ENCODE results near the gene FMNL2.

FMNL2 gene

GRCh38 chr2:152393377-152393776, 58.4 kb downstream of the FMNL2 start:
- Histone ChIP-seq H3K27ac (no peak overlapping the region), H3K4me3 (no peak overlapping the region)
- no peak for DNase-seq (ENCODE audit: low spot score)
- TF ChIP-seq CTCF (IDR thresholded peaks at IDR 0.05) = no peak

GRCh38 chr2:152394326-152394725, 59.4 kb downstream of the FMNL2 start:
- Histone ChIP-seq H3K27ac (no peak overlapping the region), H3K4me3 (no peak overlapping the region)
- no peak for TF ChIP-seq CTCF (IDR thresholded peaks at IDR 0.05)
- DNase-seq (ENCODE audit: low spot score) = no peak

GRCh38 chr2:152395103-152395502, 60.1 kb downstream of the FMNL2 start:
- no peak for TF ChIP-seq CTCF (IDR thresholded peaks at IDR 0.05)
- no peak for DNase-seq (ENCODE audit: low spot score)
- Histone ChIP-seq H3K4me3 (no peak overlapping the region), H3K27ac (peak overlapping the region in 1 of 2 donors; percentile 84)

GRCh38 chr2:152395572-152395971, 60.6 kb downstream of the FMNL2 start:
- no peak for DNase-seq (ENCODE audit: low spot score)
- H3K27ac ChIP-seq = peak overlapping the region; percentile 63 to 84
- H3K4me3 ChIP-seq = peak overlapping the region; percentile 56
- TF ChIP-seq CTCF (IDR thresholded peaks at IDR 0.05) = no peak

- DNase-seq (ENCODE audit: low spot score) = no peak
- Histone ChIP-seq H3K4me3 (peak overlapping the region; percentile 56), H3K27ac (peak overlapping the region; percentile 63 to 84)
- TF ChIP-seq CTCF (IDR thresholded peaks at IDR 0.05) = no peak
These were observed 61.1 kb downstream of the FMNL2 start for GRCh38 chr2:152396051-152396511.

- DNase-seq (ENCODE audit: low spot score) = no peak
- H3K27ac ChIP-seq = peak overlapping the region; percentile 63 to 84
- TF ChIP-seq CTCF (IDR thresholded peaks at IDR 0.05) = no peak
- H3K4me3 ChIP-seq = no peak overlapping the region
These were observed 61.8 kb downstream of the FMNL2 start for GRCh38 chr2:152396763-152397162.

GRCh38 chr2:152399003-152399402, 64.0 kb downstream of the FMNL2 start:
- DNase-seq (ENCODE audit: low spot score) = no peak
- H3K27ac ChIP-seq = no peak overlapping the region
- H3K4me3 ChIP-seq = no peak overlapping the region
- TF ChIP-seq CTCF (IDR thresholded peaks at IDR 0.05) = no peak
